GM19193 (cell line): ENCODE results near the gene YWHAG.

Experiments used
- POLR2A ChIP-seq: IDR thresholded peaks from 4 replicates; pipeline ENCODE4 v1.6.1; 2011; ENCODE audit not compliant: insufficient read depth, insufficient read length; ENCODE audit errors: extremely low read depth

YWHAG gene

DNA sequence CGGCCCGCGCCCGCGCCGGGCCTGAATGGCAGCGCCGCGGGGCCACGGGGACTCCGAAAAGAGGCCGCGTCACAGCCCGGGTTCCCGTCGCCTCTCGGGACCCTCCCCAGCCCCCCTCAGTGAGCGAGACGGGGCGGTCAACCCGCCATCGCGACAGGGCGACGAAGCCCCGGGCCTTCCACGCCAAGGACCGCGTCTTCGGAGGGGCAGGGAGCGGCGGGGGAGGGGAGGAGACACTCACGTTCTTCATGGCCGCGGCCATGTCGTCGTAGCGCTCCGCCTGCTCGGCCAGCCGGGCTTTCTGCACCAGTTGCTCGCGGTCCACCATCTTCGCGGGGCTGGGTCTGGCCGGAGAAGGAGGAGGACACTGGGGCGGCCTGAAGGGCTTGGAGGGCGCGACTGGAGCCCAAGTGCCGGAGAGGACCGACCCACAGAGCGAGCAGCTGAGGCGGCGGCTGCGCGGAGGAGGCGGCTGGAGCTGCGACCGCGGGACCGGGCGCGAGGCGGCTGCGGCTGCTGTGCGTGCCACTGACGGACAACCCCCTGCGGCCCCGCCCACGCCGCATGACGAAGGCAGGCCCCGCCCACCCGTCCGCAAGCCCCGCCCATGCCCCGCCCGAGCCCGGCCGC, at the start of gene YWHAG:
Gene YWHAG, minus strand, starts transcription at position 511 of the 630 bp plus-strand sequence. Its CDS starts 183 bp downstream, at position 328.
- peak; percentile 96 for TF ChIP-seq POLR2A

DNA sequence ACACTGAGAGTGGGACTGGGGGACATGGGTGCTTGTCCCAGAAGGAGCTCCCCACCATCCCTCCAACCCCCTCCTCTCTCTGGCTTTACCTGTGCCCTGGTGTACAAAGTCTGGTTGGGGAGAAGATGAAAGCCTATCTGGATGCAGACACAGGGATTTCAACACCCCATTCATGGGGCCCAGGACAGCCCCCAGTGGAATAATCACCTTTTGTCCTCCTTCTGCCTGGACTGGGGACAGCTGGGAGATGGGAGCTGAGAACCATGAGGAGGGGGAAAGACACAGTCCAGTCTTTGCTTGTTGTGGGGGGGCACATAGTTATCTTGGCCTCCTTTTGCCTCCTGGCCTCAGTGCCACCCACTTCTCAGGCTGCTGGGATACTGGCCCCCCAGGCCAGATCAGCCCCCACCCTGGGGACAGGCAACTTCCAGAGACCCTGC, 49.4 kb upstream of the YWHAG start:
- no peak for TF ChIP-seq POLR2A

DNA sequence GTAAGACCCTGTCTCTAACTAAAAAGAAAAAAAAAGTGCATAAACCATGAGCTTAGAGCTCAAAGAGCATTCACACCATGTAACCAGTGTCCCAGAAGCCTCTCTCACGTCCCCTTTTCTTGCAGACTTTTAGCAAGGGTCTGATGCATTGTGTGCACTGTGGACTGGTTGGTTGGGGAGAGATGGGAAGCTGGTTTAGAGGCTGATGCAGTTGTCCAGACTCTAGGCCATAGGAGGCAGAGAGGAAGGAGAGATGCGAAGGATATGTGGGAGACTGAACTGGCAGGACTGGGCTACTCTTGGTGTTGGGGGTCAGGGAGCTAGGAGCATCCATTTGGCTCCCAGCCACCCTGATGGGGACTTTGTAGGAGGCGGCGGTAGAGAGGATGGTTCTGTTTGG, 48.9 kb upstream of the YWHAG start:
- TF ChIP-seq POLR2A = no peak

DNA sequence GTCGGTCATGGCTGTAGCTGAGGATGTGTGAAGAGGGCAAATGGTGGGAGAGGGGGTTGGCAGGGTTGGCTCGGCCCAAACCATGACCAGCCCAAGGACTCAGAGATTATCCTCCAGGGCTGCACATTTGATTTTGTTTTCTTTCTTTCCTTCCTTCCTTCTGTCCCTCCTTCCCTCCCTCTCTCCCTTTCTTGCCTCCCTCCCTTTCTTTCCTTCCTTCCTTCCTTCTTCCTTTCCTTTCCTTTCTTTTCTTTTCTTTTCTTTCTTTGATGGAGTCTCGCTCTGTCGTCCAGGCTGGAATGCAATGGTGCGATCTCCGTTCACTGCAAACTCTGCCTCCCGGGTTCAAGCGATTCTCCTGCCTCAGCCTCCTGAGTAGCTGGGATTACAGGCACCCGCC, 46.9 kb upstream of the YWHAG start:
- no peak for TF ChIP-seq POLR2A

DNA sequence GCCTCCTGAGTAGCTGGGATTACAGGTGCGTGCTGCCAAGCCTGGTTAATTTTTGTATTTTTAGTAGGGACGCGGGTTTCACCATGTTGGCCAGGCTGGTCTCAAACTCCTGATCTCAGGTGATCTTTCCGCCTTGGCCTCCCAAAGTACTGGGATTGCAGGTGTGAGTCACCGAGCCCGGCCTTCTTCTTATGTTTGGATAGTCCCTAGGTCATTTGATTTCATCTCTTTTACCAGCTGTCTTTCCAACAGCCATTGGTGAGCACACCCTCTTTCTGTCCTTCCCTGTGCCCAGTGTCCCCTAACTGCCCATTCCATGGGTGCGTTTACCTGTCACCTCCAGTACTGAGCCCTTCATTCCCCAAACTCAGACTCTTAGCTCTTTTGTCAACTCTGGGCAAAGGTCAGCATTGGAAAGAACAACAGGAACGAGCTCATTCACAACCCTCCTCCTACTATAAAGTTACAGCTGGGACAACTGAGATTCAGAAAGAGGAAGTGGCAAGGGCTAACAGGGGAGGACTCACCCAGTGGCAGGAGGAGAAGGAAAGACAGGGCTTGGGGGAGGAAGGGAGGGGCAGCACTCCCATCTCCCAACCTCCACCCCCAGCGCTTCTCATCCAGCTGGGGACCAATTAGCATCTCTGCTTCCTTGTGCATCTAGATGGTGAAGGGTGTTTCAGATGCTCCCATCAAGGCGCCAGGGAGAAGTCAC, 45.1 kb upstream of the YWHAG start:
- no peak for TF ChIP-seq POLR2A

DNA sequence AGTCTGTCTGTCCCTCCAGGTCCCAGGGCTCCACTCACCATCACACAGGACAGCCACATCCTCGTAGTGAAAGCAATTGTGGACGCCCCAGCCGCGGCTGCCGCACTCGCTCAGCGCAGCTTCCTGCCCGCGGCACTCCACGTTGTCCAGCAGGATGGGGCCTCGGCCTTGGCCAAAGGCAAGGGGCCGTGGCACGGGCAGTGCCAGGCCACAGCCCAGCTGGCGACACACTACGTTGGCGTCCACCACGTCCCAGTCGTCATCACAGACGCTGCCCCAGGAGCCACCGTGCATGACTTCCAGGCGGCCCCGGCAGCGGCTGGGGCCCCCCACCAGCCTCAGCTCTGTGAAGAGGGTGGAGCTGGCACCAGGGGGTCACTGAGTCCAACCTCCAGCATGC, 41.5 kb upstream of the YWHAG start:
- no peak for TF ChIP-seq POLR2A

DNA sequence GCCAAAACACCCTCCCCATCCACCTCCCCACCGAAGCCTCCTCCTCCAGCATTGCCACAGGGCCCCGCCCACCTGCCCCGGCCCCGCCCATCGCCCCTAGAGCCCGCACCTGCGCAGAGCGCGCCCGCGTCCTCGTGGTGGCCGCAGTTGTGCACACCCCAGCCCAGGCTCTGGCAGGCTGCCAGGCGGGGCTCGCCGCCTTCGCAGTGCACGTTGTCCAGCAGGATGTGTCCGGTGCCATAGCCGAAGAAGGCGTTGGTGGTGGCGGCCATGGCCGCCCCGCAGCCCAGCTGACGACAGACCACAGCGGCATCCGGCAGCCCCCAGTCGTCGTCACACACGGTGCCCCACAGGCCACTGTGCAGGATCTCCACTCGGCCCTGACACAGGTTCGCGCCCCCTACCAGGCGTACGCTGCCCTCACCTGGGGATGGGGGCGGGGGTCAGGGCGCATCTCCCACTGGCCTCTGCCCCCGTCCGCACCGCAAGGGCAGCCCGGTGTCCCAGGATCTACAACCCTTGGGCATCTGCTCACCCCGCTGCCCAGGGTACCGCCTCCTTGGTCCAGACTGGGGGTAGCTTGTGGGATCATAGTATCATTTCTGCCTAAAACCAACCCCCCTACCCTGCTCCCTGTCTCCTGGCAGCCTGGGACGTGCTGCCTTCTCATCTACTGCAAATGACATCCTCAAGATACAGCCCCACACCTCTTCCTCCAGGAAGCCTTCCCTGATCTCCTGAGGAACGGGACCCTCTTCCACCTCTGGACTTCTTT, 38.8 kb upstream of the YWHAG start:
- no peak for TF ChIP-seq POLR2A

DNA sequence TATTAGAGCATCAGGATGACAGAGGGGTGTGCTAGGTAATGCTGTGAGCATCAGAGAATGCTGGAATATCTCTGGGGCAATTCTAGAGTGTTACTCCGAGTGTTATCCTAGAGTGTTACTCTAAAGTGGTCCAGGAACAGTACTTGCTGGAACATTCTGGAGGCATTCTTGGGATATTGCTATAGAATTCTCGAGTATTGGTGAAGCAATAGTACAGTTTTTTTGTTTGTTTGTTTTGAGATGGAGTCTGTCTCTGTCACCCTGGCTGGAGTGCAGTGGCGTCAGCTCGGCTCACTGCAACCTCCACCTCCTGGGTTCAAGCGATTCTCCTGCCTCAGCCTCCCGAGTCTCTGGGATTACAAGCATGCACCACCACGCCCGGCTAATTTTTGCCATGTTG, 38.1 kb upstream of the YWHAG start:
- no peak for TF ChIP-seq POLR2A

DNA sequence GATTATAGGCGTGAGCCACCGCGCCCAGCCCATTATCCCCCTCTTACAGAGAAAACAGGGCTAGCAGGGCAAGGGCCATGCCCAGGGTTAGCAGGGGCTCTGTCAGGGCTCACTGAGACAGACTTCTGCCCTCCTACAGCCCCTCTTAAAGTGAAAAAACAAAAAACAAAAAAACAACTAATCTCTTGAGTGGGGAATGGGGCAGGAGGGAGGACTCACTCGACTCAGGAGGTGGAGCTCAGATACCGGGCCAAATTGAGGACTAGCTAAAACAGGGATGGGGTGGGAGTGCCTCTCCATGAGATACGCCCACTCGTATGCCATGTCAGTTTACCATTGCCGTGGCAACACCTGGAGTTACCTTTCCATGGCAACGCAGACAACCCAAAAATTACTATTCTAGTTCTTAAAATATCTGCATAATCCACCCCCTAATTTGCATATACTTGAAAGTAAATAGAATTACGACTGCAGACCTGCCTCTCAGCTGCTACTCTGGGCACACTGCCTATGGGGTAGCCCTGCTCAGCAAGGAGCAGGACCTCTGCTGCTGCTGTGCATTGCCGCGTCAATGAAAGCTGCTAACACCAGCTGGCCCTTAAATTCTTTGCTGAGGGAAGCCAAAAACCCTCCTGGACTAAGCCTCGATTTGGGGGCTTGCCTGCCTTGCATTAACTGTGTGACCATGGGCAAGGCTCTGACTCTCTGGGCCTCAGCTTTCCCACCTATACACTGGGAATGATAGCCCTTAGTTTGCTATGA, 37.4 kb upstream of the YWHAG start:
- no peak for TF ChIP-seq POLR2A

DNA sequence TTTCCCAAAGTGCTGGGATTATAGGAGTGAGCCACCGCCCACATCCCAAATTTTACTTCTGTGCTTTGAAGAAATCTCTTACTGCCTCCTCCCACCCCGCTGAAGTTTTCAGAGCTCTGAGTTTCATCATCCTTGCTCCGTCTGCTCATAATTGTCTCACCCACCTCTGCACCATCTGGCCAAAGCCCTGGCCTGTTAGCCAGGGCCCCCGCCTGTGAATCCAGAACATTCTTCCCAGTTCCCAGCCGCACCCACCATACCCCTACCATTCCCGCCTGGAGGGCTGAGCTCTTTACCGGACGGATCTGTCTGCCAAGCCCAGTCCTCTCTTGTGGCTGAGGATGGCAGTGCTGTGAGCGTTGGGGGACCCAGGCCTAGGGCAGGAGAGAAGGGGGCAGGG, 36.2 kb upstream of the YWHAG start:
- TF ChIP-seq POLR2A = no peak

DNA sequence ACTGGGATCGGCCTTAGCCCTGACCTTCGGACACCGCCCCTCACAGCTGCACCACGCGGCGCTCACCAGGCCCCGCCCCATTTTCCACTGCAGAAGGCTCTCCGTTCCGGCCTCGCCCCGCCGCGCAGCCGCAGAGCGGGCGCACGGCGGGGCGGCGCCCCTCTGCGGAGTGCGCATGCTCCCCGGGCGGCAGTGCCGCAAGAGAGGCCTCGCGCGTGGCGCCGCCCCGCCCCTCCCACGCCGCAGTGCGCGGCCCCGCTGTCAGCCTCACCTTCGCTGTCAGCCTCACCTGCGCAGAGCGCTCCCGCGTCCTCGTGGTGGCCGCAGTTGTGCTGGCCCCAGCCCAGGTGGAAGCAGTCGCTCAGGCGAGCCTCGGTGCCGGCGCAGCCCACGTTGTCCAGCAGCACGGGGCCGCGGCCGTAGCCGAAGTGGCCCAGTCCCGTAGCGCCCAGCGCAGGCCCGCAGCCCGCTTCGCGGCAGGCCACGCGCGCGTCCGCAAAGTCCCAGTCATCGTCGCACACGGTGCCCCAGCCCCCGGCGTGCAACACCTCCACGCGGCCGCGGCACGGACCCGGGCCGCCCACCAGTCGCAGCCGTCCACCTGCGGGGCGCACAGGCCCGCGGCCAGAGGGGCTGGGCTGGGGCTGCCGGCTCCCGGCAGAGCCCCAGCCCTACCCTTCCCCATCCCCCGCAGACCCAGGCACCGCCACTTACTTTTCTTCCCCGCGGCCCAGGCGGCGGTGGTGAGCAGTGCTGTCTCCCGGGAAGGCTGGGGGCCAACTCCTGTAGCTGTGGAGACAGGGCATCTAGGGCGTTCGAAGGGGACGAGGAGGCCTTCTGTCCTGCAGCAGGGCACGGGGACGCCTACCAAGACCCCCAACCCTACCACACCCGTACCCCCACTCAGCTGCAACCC, 34.6 kb upstream of the YWHAG start:
- TF ChIP-seq POLR2A = peak; percentile 72

DNA sequence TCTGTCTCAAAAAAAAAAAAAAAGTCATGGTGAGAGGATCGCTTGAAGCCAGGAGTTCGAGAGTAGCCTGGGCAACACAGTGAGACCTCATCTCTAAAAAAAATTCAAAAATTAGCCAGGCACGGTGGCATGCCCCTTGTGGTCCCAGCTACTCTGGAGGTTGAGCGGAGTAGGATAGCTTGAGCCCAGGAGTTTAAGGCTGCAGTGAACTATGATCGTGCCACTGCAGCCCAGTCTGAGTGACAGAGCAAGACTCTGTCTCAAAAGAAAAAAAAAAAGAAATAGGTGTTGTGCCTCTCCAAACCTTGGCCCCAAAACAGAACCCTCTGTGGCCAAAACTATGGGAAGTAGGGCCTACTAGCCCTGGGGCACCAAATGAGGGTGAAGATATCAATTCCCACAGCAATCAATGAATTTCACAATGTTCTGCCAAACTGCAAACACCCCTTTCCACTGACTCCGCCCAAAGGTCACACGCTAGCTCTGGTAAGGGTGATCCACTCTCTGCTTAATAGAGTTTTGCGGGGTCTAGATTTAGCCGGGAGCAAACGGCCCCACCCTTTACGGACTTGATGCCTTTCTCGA, 33.8 kb upstream of the YWHAG start:
- TF ChIP-seq POLR2A = no peak

DNA sequence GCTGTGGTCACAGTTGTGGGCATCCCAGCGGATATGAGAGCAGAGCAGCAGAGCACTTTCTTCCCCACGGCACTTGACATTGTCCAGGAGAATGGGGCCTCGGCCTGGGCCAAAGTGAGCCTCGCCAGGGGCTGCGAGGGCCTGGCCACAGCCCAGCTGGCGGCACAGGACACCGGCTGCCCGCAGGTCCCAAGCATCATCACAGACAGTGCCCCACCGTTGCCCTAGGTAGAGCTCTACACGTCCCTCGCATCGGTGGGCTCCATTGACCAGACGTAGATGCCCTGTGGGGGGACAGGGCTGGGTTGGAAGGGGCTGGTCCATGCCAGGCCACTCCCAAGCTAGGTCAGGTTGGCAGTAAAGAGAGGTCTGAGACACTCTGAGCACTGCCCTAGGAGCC, 31.3 kb upstream of the YWHAG start:
- no peak for TF ChIP-seq POLR2A
